Effector CD8-positive, alpha-beta T cell (primary cell): ENCODE results near the gene PDZD11.
A peak's percentile ranks its signal among the peaks of the same experiment; 100 is the strongest.
"Not testable (repeated sequence)": the region's sequence is repeated elsewhere in the genome, so short reads cannot be mapped to it uniquely, and the experiment has no call there.

Source experiments
- DNase-seq: peaks from one replicate; lab custom pipeline; 2025; lab: John Stamatoyannopoulos, UW
- total RNA-seq, 4 experiments: gene quantifications; one replicate each; lab custom pipeline; 2026; lab: John Stamatoyannopoulos, UW

PDZD11 gene, protein sequence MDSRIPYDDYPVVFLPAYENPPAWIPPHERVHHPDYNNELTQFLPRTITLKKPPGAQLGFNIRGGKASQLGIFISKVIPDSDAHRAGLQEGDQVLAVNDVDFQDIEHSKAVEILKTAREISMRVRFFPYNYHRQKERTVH
- total RNA-seq = 7.9 to 16.8 (median 10.1) reads per million in 4 experiments

GRCh38 chrX:70289793-70290770 is at the start of gene PDZD11, which contains the start of gene KIF4A:
TSS of gene PDZD11 (minus strand) at chrX:70289927. CDS start at chrX:70289341, 586 bp downstream.
TSS of gene KIF4A (plus strand) at chrX:70290104. CDS start at chrX:70290459, 355 bp downstream.
- DNase-seq = peak; percentile 55

DNA sequence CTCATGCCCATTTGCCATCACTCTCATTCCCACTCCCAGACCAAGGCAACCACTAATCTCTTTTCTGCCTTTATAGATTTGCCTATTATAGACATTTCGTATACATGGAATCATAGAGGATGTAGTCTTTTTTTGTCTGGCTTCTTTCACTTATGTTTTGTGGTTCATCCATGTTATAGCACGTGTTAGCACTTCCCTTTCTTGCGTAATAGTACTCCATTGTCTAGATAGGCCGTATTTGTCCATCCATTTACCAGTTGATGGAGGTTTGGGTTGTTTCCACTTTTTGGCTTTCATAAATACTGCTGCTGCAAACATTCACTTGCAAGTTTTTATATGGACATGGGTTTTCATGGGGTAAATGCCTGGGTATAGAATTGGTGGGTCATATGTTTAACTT is 48.6 kb upstream of the PDZD11 start:
- DNase-seq = no peak

GRCh38 chrX:70336767-70337166 is 47.0 kb upstream of the PDZD11 start:
- no peak for DNase-seq

GRCh38 chrX:70332600-70332999 is 42.9 kb upstream of the PDZD11 start:
- DNase-seq = no peak

DNA sequence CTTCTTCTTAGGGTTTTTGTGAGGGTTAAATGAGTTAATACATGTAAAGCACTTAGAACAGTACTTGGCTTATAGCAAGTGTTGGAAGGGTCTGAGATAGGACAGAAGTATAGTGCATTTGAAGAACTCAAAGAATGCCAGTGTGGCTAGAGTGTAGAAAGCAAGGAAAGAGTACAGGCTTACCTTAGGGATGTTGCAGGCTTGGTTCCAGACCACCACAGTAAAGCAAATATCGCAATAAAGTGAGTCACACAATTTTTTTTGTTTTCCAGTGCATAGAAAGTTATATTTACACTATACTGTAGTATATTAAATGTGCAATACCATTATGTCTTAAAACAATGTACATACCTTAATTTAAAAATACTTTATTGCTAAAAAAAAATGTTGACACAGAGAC is 41.4 kb upstream of the PDZD11 start:
- DNase-seq = no peak

GRCh38 chrX:70324326-70324725 is 34.6 kb upstream of the PDZD11 start:
- DNase-seq = no peak

DNA sequence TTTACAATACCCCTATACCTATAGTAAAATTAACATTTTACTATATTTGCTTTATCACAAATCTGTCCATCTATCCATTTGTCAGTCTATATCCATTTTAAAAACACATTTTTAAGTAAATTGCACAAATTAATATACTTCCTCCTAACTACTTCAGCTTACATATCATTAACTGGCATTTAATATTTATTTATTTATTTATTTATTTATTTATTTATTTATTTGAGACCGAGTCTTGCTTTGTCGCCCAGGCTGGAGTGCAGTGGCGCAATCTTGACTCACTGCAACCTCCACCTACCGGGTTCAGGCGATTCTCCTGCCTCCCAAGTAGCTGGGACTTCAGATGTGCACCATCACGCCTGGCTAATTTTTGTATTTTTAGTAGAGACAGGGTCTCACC is 33.9 kb upstream of the PDZD11 start:
- DNase-seq = not testable (repeated sequence)

DNA sequence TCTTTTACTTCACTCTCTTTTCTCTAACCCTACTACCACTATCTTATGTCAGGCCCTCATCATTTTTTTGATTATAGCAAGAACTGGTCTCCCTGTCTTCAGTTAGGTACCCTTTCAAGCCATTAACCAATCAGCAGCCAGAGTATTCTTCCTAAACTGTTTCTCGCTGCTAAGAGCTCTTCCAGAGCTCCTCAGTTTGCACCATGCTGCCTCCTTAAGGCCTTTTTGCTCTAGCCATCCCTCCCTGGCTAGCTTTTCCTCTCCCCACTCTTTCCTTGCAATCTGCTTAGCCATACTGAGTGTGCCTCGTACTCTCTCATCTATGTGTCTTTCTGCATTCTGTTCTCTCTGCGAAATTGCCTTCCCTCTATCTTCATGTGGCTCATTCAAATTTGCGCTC is 33.1 kb upstream of the PDZD11 start:
- DNase-seq = no peak

- no peak for DNase-seq
Observed at GRCh38 chrX:70313503-70313902, 23.8 kb upstream of the PDZD11 start.

GRCh38 chrX:70301716-70302115 is 12.0 kb upstream of the PDZD11 start:
- DNase-seq = no peak

DNA sequence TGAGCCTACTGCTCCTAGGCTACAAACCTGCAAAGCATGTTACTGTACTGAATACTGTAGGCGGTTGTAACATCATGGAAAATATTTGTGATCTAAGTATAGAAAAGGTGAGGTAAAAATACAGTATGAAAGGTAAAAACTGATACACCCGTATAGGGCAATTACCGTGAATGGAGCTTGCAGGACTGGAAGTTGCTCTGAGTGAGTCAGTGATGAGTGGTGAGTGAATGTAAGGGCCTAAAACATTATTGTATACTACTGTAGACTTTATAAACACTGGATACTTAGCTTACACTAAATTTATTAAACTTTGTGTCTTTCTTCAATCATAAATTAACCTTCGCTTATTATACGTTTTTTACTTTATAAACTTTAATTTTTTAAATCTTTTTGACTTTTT is 3.9 kb upstream of the PDZD11 start:
- DNase-seq = no peak

DNA sequence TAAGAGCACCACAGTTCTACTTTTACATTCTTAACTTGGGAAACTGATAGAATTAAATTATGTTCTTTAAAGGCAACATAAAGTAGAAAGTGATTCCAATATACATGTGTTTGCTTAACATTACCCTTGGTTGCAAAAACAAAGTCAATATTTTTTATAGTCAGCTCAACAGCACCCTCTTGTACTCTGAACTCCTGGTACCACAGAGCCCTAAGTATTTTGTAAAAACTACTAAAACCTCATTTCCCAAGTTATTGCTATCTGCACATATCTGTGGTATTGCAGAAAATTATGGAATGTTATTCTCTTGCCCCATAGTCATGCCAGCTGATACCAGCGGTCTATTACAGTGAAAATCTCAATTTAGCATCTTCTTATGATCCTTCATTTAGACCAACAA is 3.1 kb upstream of the PDZD11 start:
- no peak for DNase-seq

DNA sequence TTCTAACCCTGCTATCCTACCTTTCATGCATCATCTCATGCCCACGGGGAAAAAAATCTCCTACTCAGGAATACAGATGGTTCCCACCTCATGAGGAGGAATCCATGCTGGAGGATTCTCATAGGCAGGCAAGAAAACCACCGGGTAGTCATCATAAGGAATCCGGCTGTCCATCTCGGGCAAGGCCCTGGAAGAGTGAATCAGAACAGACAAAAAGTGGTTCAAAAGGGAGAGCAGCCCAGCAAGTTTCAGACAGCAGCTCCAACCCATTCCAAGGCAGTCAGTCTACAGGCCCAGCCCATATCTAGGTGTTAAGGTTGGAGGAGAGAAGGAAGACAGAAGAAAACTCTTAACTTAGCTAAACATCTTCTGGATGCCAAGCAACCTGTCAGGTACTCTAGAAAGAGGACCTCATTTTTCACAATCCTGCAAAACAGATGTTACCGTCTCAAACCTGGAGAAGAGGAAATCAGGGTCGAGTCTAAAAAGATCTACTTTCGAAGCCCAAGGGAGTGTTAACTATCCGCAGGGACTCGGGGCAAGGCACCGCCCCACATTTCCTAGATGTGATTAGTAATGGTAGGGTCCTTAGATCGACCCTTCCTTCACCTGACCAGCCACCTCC is 447 bp downstream of the PDZD11 start:
- no peak for DNase-seq

DNA sequence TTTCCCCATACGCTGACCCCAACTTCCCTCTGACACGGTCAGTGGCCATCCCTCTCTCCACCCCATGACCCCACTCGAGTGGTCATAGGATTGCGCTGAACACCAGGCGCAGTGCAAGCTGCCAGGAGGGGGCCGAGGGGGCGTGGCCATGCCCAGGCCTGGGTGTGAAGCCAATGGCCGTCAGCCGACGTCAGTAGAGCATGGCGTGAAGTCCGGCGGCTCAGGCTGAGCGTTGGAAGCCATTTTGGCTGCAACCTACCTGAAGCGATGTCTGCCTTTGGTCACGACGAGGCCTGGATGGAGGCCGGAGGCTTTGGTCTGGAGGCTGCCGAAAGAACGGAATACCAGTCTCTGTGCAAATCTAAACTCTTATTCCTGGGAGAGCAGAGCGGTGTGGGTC is 7.8 kb downstream of the PDZD11 start, which contains the start of gene RAB41:
Gene RAB41 (plus strand): TSS at position 222 of the 400 bp plus-strand sequence. CDS start 46 bp downstream, at position 268.
- no peak for DNase-seq

- no peak for DNase-seq
Observed at GRCh38 chrX:70280573-70280972, 9.2 kb downstream of the PDZD11 start.

DNA sequence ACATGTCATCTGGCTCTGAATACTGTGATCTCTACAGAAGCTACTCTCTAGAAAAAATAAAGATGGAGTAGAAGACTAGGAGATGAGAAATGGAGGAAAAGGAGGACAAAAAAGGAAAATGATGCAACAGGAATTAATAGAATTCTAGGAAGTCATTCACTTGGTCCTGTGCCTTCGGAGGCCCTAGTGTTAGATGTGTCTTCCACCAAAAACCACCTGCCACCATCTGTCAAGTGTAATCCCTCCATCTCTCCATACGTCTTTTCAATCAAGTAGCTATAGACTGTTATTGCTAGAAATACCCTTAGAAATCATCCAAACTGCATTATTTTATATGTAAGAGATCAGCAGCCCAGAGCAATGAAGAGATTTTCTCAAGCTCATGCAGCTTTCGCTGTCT is 10.6 kb downstream of the PDZD11 start:
- DNase-seq = no peak

- not testable (repeated sequence) for DNase-seq
Observed at GRCh38 chrX:70274029-70274428, 15.7 kb downstream of the PDZD11 start.

GRCh38 chrX:70268034-70268433 is 21.7 kb downstream of the PDZD11 start, which contains the start of gene ARR3:
TSS of gene ARR3 (plus strand) at chrX:70268334. CDS start at chrX:70269386, 1,052 bp downstream.
- DNase-seq = no peak

DNA sequence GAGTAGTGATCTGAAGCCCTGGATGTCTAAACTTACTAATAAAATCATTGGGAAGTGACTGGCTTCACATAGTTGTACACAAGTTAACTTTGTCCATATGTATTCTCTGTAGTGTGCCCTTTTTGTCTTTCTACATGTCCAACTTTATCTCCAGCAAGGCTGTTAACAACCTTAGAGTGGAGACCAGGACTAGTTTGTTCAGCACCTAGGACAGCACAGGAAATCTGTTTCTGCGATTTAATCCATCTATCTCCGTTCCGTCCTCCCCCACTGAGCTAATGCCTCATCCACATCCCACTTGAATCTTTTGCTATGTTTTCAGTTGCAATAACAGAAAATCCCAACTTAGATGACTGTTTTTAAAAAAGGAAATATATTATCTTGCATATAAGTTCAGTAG is 24.9 kb downstream of the PDZD11 start:
- DNase-seq = no peak

GRCh38 chrX:70262952-70263567 is 26.7 kb downstream of the PDZD11 start:
- no peak for DNase-seq

- DNase-seq = no peak
Observed at GRCh38 chrX:70260104-70260503, 29.6 kb downstream of the PDZD11 start, which contains the start of gene P2RY4. TSS of gene P2RY4 (minus strand) at chrX:70260204. CDS start at chrX:70259624, 580 bp downstream.
